HG03520 (cell line): ENCODE results near the gene DOK7.
"Not testable (repeated sequence)": the region's sequence is repeated elsewhere in the genome, so short reads cannot be mapped to it uniquely, and the experiment has no call there.

ENCODE experiments used
- ATAC-seq: cut with Tn5 transposase; IDR thresholded peaks from one replicate; pipeline ENCODE4 v1.9.1; 2021; ENCODE audit warnings: mild to moderate bottlenecking, moderate library complexity; ENCODE audit not compliant: unreplicated experiment

Gene DOK7

GRCh38 chr4:3531318-3531878, 68.3 kb downstream of the DOK7 start:
- ATAC-seq, result no peak

- ATAC-seq, result peak; percentile 77
Measured at GRCh38 chr4:3531879-3532750, 69.0 kb downstream of the DOK7 start, which contains the start of gene LRPAP1. Gene LRPAP1 (minus strand): TSS chr4:3532422. CDS start chr4:3532412, 10 bp downstream.

- peak; percentile 34 for ATAC-seq
Measured at GRCh38 chr4:3532751-3533422, 69.8 kb downstream of the DOK7 start.

GRCh38 chr4:3533423-3533820, 70.3 kb downstream of the DOK7 start:
- no peak for ATAC-seq

GRCh38 chr4:3535812-3536211, 72.7 kb downstream of the DOK7 start:
- ATAC-seq, result not testable (repeated sequence)

GRCh38 chr4:3538906-3539305, 75.8 kb downstream of the DOK7 start:
- ATAC-seq, result not testable (repeated sequence)

- not testable (repeated sequence) for ATAC-seq
Measured at GRCh38 chr4:3543415-3543814, 80.3 kb downstream of the DOK7 start.
